Fibroblast of lung (primary cell): ENCODE data around the gene EBI3. TPM values are rescaled to one million over a fixed set of nuclear protein-coding genes. Genes with fewer than 3 reads are reported as not detected.

ENCODE experiments used
- DNase-seq, 2 donors: peaks; one replicate each; pipeline versions ENCODE4 v3.0.0 to v3.0.0-alpha.2; 2010; ENCODE audit warnings: low read depth in 2 of 2
- H2AFZ ChIP-seq: 2 replicates; pipeline ENCODE4 v1.5.1; 2012; ENCODE audit warnings: low read length, control low read depth, inconsistent platforms
- H3K27ac ChIP-seq: 2 replicates; pipeline ENCODE4 v1.5.1; 2011; ENCODE audit warnings: low read length, control low read depth; ENCODE audit not compliant: insufficient read depth
- H3K27me3 ChIP-seq: 2 replicates; pipeline ENCODE4 v1.5.1; 2011; ENCODE audit warnings: mild to moderate bottlenecking, low read length; ENCODE audit not compliant: control insufficient read depth, insufficient read depth
- H3K36me3 ChIP-seq: 2 replicates; pipeline ENCODE4 v1.5.1; 2011; ENCODE audit warnings: low read length; ENCODE audit not compliant: control insufficient read depth, insufficient read depth
- H3K4me1 ChIP-seq: 2 replicates; pipeline ENCODE4 v1.5.1; 2011; ENCODE audit warnings: low read length; ENCODE audit not compliant: control insufficient read depth, insufficient read depth; ENCODE audit errors: extremely low read depth
- H3K4me2 ChIP-seq: 2 replicates; pipeline ENCODE4 v1.5.1; 2011; ENCODE audit warnings: low read length, control low read depth; ENCODE audit not compliant: insufficient read depth; ENCODE audit errors: extremely low read depth
- H3K4me3 ChIP-seq, 4 experiments: fragments of 200-600 bp in 1 of 4; sonication (generic) in 1 of 4; replicated peaks in 1 of 4; 2 replicates each; pipeline ENCODE4 v1.5.1; 2011 to 2016; ENCODE audit warnings: low read length in 4 of 4, low read depth in 3 of 4, mild to moderate bottlenecking in 3 of 4, control low read depth in 2 of 4, inconsistent platforms in 1 of 4, mixed read lengths in 1 of 4; ENCODE audit not compliant: insufficient read depth in 1 of 4; ENCODE audit errors: control extremely low read depth in 1 of 4
- H3K79me2 ChIP-seq: 2 replicates; pipeline ENCODE4 v1.5.1; 2012; ENCODE audit warnings: mild to moderate bottlenecking, low read length, inconsistent platforms; ENCODE audit not compliant: control insufficient read depth, insufficient read depth
- H3K9ac ChIP-seq: 2 replicates; pipeline ENCODE4 v1.5.1; 2011; ENCODE audit warnings: mild to moderate bottlenecking, low read length, control low read depth; ENCODE audit not compliant: insufficient read depth
- H3K9me3 ChIP-seq: 2 replicates; pipeline ENCODE4 v1.5.1; 2012; ENCODE audit warnings: low read depth, low read length; ENCODE audit not compliant: control insufficient read depth, insufficient read depth
- H4K20me1 ChIP-seq: 2 replicates; pipeline ENCODE4 v1.5.1; 2011; ENCODE audit warnings: low read length; ENCODE audit not compliant: control insufficient read depth, insufficient read depth; ENCODE audit errors: extremely low read depth
- CTCF ChIP-seq, 2 donors: IDR thresholded peaks in 1 of 2; conservative IDR thresholded peaks in 1 of 2; 1 replicate in 1 of 2; 2 replicates in 1 of 2; pipeline ENCODE4 v1.5.1; 2011 to 2012; ENCODE audit warnings: low read length in 2 of 2, control low read depth in 1 of 2, inconsistent platforms in 1 of 2, low read depth in 1 of 2, mild to moderate bottlenecking in 1 of 2
- EZH2 ChIP-seq: IDR thresholded peaks from 2 replicates; pipeline ENCODE4 v1.5.1; 2012; ENCODE audit warnings: low read length, control low read depth, mild to moderate bottlenecking; ENCODE audit errors: missing control alignments
- polyA plus RNA-seq, 2 donors: library from polyadenylated mRNA; depleted of rRNA in 1 of 2; stranded (reverse) in 1 of 2; unstranded in 1 of 2; fragments of >200 nt; gene quantifications; 2 replicates each; pipeline ENCODE4 v1.2.1, GENCODE V29; 2011 to 2012; ENCODE audit warnings: missing spikeins in 1 of 2
- total RNA-seq: library from RNA; depleted of rRNA; stranded (reverse); fragments of >200 nt; gene quantifications from 2 replicates; pipeline ENCODE4 v1.2.1, GENCODE V29; 2014

EBI3 gene
- total and polyA plus RNA-seq, 2 donors (not counting 1 experiment from before 2014, with no cell fraction given): 0.14 TPM; not detected in 1

GRCh38 chr19:4224470-4224869 lies 4.9 kb upstream of the EBI3 start:
- H3K36me3 ChIP-seq: no peaks in the 10 kb centered on the region
- H3K4me2 ChIP-seq: no peak overlapping the region
- TF ChIP-seq CTCF (conservative IDR thresholded peaks at IDR 0.05 in 1 of 2, IDR thresholded peaks at IDR 0.05 in 1 of 2; ENCODE audit: low read depth in 1 of 2, low read length in 2 of 2) (no peak), EZH2 (no peak)
- H4K20me1 ChIP-seq: no peaks in the 10 kb centered on the region
- H3K9me3 ChIP-seq: no peaks in the 10 kb centered on the region
- H2AFZ ChIP-seq: no peak overlapping the region
- H3K4me1 ChIP-seq: peaks cover 3% of the 10 kb centered on the region
- H3K4me3 ChIP-seq: no peak overlapping the region
- H3K9ac ChIP-seq: no peak overlapping the region
- no peaks in the 10 kb centered on the region for H3K79me2 ChIP-seq
- no peak overlapping the region for H3K27ac ChIP-seq
- no peak for DNase-seq
- peaks cover 11% of the 10 kb centered on the region for H3K27me3 ChIP-seq

GRCh38 chr19:4225885-4226284 lies 3.4 kb upstream of the EBI3 start:
- Histone ChIP-seq H3K27ac (no peak overlapping the region), H3K4me2 (no peak overlapping the region), H3K36me3 (no peaks in the 10 kb centered on the region), H4K20me1 (no peaks in the 10 kb centered on the region), H3K79me2 (no peaks in the 10 kb centered on the region), H3K4me3 (no peak overlapping the region), H3K4me1 (peaks cover 3% of the 10 kb centered on the region), H3K27me3 (peaks cover 11% of the 10 kb centered on the region), H3K9me3 (no peaks in the 10 kb centered on the region), H2AFZ (no peak overlapping the region), H3K9ac (no peak overlapping the region)
- no peak for DNase-seq
- TF ChIP-seq EZH2: no peak
- TF ChIP-seq CTCF (conservative IDR thresholded peaks at IDR 0.05 in 1 of 2, IDR thresholded peaks at IDR 0.05 in 1 of 2; ENCODE audit: low read depth in 1 of 2, low read length in 2 of 2): no peak

GRCh38 chr19:4227771-4228170 lies 1.6 kb upstream of the EBI3 start:
- Histone ChIP-seq H3K27me3 (peaks cover 11% of the 10 kb centered on the region), H3K9ac (no peak overlapping the region), H3K9me3 (no peaks in the 10 kb centered on the region), H3K27ac (no peak overlapping the region), H3K79me2 (no peaks in the 10 kb centered on the region), H3K4me3 (no peak overlapping the region), H4K20me1 (no peaks in the 10 kb centered on the region), H3K36me3 (no peaks in the 10 kb centered on the region), H3K4me2 (no peak overlapping the region), H2AFZ (no peak overlapping the region), H3K4me1 (peaks cover 3% of the 10 kb centered on the region)
- no peak for DNase-seq
- TF ChIP-seq EZH2: no peak
- no peak for TF ChIP-seq CTCF (conservative IDR thresholded peaks at IDR 0.05 in 1 of 2, IDR thresholded peaks at IDR 0.05 in 1 of 2; ENCODE audit: low read depth in 1 of 2, low read length in 2 of 2)
